GM21390 (cell line): ENCODE results near the gene USP47.

Experiments used
- ATAC-seq: cut with Tn5 transposase; IDR thresholded peaks from one replicate; pipeline ENCODE4 v1.9.1; 2021; ENCODE audit not compliant: unreplicated experiment

The USP47 gene

DNA sequence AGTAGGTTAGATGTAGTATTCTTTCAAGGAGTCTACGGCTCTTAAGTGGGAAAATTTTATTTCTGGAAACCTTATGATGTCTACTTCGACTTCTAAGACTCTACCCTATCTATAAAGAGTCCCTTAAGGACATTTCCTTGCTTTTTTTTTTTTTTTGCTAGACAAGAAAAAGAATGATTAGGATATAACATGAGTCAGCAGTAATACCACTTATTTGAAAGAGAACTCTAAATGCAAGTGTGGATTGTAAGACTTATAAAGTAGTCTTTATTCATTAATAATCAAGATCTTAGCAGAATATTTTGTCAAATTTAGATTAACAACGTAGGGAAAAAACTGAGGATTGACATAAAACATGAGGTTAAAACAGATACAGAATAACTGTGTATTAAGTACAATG is 95.7 kb downstream of the USP47 start:
- ATAC-seq: no peak

- ATAC-seq: no peak
Observed at GRCh38 chr11:11937957-11938356, 96.2 kb downstream of the USP47 start.

GRCh38 chr11:11940551-11940950 is 98.8 kb downstream of the USP47 start:
- ATAC-seq: no peak

- ATAC-seq: no peak
Observed at GRCh38 chr11:11942668-11943067, 100.9 kb downstream of the USP47 start.

DNA sequence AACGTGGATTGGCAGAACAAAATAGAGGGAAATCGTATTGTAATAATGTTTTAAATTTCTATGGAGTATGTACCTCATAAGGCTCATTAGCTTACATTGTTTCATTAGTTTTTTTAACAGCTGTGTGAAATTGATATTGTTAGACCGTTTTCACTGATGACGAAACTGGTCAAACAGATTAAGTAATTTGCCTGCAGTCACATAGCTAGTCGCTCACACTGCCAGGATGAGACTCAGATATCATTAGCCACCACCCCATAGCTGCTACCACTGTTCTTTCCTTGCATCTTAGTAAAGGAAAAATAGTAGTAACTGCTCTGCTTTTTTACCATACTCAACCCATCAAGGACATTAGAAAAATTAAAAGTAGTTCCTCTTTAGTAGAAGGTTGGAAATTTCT is 102.7 kb downstream of the USP47 start:
- ATAC-seq: no peak

DNA sequence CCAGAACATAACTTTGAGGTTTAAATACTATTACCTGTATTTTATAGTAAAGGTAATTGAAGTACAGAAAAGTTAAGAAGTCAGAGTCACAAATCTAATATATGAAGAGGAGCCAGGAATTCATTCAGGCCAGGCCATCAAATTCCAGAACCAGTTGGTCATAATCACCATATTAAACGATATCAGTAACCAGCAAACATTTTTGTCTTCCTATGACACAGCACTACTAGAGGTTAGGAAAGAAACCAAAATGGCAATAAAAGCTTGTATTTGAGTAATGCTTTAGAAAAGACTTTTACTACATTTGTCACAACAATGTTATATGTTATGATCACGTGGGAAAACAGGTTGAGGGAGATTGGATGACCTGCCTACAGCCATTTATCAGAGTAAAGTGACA is 104.4 kb downstream of the USP47 start:
- ATAC-seq: no peak

DNA sequence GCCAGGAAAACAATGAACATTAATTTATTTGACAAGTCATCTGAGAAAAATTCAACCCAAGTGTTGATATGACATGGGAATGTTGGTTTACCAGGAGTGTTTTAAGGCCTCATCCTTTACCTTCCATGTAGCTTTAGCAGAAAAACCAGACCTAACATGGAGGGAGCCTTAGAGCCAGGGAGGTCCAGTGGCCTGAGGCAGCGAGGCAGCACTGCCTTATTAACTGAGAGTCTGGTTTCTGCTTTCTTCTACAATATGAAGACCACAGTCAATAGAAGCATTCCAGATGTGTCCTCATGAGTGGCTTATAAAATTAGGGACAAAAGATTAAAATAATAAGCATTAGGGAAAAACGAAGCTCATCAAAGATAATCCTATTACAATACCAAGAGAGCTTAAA is 105.1 kb downstream of the USP47 start:
- ATAC-seq: no peak

DNA sequence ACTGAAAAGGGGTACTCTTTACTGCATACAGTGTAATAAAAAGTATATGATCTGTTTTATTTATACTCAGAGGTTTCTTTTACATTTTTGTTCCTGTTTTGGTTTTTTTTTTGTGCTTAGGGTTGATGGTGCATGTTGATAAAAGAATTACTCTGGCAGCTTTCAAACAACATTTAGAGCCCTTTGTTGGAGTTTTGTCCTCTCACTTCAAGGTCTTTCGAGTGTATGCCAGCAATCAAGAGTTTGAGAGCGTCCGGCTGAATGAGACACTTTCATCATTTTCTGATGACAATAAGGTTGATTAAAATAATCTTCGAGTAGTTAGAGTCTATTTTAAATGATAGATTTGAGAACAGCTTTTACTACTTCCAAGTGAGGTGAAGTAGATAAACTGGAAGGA is 106.1 kb downstream of the USP47 start:
- no peak for ATAC-seq

- ATAC-seq: no peak
Observed at GRCh38 chr11:11948242-11948947, 106.6 kb downstream of the USP47 start.

DNA sequence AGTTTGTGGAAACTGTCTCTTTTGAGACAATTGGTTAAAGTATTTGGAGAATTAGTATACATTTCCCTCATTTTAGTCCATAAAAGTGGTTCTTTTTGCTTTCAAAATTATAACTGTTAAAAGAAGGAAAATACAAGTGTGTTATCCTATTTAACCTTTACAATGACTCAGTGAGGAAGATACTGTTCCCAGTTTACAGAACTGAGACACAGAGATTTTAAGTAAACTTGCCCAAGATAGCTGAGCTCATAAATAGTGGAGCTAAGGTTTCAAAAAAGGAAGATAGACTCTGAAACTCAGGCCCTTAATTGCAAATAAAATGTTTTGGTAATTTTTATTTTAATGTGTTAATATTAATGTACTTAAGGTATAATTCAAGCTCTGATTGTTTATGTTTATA is 107.7 kb downstream of the USP47 start:
- no peak for ATAC-seq

- ATAC-seq: no peak
Observed at GRCh38 chr11:11952036-11952435, 110.3 kb downstream of the USP47 start.

- no peak for ATAC-seq
Observed at GRCh38 chr11:11956006-11956405, 114.2 kb downstream of the USP47 start.

DNA sequence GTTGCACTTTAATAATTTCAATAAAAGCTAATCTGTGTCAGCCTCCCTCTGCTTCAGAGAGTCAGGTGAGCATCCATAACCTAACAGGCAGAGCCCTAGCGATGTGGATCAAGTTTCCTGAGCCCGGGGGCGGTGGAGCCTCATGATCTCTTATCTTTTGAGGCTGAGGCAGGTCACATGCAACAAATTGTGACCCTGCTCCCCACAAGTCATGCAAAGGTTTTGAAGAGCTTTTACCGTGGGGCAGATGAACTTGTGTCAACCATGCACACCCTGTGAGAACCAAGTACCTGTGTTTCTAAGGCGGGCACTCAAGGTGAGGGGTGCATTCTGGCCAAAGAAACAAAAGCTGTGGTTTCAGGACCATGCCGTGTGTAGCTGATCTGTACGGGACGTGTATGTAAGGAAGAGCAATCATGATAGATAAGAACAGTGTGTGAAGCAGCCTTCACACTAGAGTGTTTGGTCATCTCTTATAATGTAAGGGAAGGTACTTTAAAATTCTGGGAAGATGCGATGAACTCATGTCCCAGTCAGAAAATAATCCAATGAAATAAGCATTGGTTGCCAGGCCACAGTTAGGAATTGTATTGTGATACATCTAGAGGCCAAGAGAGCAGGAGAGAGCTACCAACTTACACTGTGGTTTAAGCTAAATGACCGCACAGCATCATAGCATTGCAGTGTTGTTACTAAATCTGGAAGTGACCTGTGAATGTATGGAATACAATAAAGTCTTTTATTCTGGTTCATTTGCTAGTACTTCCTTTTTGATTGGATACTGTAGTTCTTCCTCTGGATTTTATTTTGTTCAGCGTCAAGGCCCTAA is 116.8 kb downstream of the USP47 start:
- ATAC-seq: no peak

DNA sequence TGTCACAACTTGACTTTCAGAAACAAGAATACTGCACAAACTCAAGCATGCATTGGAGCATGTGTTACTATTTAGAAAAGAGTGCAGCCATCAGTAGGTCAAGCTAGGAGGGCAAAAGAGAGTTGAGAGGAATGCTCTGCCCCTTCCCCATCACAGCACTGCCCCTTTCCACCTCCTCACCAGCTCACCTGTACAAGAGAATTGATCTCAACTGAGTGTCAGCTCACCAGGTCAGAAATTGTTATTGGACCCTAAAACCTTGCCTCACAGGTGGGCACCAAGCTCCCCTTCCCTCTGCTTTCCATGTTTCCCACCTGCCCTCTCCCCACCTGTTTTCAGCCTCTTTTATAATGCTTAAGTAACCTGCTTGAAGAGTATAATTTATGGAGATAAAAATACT is 117.8 kb downstream of the USP47 start:
- ATAC-seq: no peak

DNA sequence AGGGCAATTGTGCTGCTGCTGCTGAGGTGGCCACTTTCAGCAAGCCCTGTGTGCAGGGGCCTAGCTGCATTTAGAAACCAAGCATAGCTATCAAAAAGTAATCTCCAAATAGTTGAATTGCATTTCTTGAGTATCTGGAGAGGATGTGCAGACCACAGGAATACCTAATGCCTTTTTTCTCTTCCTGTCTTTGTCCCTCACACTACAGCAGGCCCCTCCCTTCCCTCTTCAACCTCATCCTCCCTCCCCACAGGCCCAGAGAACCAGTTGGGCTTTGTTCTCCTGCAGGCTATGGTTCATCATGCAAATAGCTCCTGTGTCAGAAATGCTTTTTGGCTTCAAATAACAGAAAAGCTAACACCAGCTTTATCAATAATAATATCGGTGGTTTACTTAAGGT is 118.9 kb downstream of the USP47 start:
- ATAC-seq: no peak

- no peak for ATAC-seq
Observed at GRCh38 chr11:11961399-11962028, 119.7 kb downstream of the USP47 start.

DNA sequence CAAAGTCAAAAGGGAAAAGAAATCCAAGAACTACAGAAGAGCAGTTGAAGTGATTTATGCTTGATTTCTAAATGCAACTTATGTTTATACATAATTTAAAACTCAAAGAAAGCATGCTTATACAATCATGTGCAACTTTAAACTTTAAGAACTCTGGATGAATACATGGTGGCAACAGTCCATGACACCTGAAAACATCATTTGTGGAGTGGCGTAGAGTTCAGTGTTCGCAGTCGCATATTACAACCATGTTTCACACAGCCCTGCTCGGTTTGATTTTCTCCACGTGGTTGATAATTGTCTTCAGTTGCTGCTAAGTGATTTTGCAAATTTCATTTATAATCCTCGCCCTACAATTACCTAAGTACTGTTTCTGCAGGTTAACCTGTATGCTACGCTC is 121.3 kb downstream of the USP47 start:
- ATAC-seq: no peak

DNA sequence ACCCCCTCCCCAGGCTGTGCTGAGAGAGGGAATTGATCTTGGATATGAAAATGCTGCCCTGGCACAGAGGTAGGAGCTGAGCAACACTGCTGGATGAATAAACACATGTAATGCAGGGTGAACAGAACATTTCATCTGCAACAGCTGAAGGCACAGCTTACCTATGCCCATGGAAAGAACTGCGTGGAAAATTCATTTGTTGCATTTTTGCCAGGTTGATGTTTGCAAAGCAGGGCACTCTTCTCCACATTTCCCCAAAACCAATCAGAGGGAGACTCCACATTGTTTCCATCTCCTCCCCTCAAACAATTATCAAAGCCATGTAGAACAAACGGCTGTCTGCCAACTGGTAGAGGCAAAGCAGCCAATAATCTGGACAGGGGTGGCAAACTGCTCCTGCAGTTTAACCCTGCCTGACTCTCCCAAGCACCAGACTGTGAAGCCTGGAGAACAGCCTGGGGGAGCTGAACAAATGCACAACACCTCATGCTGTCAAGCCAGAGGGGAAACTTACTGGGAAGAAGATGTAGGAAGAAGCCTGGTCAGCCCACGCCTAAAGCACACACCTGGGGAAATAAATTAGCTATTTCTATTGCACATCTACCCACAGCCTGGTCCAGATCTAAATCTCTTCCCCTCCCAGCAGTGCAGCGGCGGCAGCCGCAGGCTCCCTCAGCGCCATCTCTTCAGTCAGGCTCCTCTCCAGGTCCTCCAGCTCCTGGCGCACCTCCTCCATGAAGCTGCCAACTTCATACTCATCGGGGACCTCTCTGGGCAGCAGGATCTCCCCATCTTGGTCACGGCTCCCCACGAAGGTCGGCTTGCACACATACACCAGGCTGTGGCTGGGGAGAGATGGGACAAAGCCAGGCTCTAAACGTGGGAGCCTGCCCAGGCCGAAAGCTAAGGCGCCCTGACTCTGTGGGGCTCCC is 122.3 kb downstream of the USP47 start:
- ATAC-seq: no peak

- no peak for ATAC-seq
Observed at GRCh38 chr11:11964774-11965150, 123.0 kb downstream of the USP47 start.

DNA sequence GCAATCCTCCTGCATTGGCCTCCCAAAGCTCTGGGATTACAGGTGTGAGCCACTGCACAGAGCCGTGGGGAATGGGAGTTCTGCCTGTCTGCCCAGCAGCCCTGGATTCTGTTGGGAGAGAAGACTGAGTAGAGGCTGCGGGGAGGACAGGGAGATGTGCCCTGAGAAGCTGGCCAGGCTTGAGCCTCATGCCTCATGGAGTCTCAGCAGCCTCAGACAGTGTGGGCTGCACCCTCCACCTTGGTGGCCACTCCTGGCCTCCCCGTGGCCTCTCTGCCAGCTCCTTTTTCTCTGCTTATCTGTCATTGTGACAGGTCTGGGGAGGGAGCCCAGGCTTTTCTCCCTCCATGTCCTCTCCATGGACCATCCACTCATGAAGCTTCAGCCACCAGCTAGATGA is 123.4 kb downstream of the USP47 start:
- ATAC-seq: no peak
